GM18519 (cell line): ENCODE data around the gene KRR1.
"Not testable (repeated sequence)": the region's sequence is repeated elsewhere in the genome, so short reads cannot be mapped to it uniquely, and the experiment has no call there.

Experiments used
- ATAC-seq: cut with Tn5 transposase; IDR thresholded peaks from one replicate; pipeline ENCODE4 v1.9.1; 2021; ENCODE audit warnings: mild to moderate bottlenecking, moderate library complexity; ENCODE audit not compliant: unreplicated experiment, low FRiP score

The KRR1 gene

GRCh38 chr12:75479963-75480461, 31.4 kb downstream of the KRR1 start:
- peak; percentile 23 for ATAC-seq

GRCh38 chr12:75478116-75478794, 33.2 kb downstream of the KRR1 start:
- ATAC-seq: no peak

DNA sequence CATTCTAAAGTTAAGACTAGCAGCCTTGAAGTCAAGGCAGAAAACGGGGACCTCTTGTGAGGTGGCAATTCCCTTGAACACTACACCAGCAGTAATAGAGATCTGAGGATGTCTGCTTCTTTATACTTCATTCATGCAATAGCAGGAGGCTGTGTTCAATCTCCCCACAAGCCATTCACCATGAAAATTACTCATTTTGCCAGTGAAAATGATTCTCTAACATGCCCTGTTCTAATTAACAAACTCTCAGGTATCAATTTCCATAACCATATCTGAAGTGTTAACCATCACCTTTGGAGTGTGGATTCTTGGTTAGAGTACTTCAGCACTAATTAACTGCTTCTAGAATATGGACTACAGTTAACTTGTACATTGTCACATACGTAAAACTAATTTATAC, 34.3 kb downstream of the KRR1 start:
- no peak for ATAC-seq

- ATAC-seq: no peak
These were observed 35.3 kb downstream of the KRR1 start for GRCh38 chr12:75476071-75476470.

GRCh38 chr12:75474116-75474515, 37.3 kb downstream of the KRR1 start:
- no peak for ATAC-seq

DNA sequence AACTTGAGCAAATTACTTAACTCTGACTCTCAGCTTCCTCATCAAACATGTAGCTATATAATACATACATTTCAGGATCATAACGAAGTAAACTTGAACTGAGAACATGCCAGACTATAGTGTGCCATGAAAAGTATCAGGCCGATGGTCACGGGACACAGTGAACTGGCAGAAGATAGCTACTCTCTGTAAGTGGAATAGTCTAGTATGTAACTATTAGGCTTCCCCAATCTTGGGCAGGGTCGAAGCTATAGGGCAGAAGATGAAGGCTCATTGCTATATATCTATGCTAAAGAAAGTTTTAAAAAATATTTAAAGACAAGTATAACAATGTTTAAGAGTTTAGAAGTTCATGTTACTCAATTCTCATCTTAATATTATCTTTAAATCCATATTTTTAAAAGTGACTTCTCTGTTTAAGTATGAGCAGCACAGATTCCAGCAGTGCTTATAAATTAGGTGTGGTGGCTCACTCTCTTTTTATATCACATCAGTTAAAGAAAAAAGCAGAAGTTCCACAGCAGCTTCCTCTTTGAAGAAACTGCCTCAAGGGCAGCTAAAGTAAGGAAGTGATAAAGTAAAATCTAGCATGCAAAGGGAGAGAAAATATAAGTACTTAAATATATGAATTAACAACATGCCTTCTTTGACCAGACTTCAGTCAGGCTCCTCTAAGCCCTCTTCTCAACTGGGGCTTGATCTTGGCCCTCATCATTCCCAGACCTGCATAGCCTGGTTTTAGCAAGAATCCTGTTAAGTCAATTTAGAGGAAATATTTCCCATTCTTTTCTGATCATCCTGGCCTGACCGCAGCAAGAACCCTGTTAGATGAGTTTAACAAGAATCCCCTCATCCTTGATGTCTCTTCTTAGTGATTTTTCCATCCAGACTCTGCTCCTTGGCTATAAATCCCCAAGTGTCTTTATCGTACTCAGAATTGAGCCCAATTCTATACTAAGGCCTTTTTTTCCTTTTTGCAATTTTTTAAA, 39.2 kb downstream of the KRR1 start:
- peak; percentile 64 for ATAC-seq

DNA sequence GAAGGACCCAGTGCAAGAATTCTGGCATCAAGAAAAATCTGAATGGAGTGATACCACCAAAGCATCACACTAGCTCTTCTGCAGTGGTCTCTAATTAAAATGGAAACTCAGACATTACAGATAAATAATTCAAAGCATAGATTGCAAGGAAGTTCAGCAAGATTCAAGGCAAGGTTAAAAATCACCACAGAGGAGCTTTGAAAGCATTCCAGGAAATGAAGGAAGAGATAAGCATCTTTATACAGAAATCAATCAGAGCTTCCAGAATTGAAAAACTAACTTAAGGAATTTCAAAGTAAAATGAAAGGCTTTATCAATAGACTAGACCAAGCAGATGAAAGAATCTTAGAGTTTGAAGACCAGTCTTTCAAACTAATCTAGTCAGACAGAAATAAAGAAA, 51.2 kb downstream of the KRR1 start:
- ATAC-seq: no peak

DNA sequence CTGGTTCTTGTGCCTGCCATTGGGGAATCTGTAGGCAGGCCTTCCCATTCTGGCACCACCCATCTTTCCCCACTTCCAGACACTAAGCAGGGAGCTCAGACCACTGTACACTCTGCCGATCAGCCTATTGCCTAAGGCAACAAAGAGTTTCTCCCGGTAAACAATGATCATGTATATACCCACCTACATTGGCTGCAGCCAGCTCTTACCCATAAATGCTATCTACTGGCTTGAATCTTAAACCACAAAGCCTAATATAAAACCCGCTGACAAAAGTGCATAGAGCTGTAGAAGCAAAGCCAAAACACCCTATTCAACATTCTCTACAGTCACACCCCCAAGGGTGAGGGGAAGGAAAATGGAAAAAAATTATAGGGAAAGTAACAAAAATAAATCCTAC, 51.7 kb downstream of the KRR1 start:
- no peak for ATAC-seq

DNA sequence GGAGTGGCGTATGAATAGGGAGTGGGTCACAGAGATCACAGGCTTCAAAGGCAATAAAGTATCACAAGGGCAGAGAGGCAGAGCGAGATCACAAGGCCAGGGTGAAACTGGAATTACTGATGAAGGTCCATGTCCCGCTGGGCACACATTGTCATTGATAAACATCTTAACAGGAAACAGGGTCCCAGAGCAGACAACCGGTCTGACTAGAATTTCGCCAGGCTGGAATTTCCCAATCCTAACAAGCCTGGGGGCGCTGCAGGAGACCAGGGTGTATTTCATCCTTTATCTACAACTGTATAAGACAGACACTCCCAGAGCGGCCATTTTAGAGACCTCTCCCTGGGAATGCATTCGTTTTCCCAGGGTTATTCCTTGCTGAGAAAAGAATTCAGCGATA, 53.5 kb downstream of the KRR1 start:
- not testable (repeated sequence) for ATAC-seq

GRCh38 chr12:75457191-75457590, 54.2 kb downstream of the KRR1 start:
- ATAC-seq: no peak

GRCh38 chr12:75455839-75456238, 55.6 kb downstream of the KRR1 start:
- no peak for ATAC-seq

- no peak for ATAC-seq
These were observed 58.6 kb downstream of the KRR1 start for GRCh38 chr12:75452675-75453330.

- ATAC-seq: no peak
These were observed 63.6 kb downstream of the KRR1 start for GRCh38 chr12:75447691-75448393.

DNA sequence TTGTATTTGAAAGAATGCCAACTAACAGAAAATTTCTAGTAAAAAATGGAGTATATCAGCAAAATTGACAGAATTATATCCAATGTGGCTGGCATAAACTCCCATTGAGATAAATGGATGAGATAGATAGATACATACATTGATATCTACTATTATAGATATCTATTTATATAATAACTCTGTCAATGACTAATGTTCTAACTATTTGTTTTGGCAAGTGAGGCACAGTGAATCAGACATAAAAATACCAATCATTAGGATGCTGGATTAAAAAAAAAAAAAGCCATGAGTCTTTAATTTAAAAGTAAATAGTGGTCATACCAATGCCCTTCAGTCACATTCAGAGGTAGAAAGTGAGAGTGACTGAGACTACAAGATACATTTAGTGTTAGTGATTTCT, 64.6 kb downstream of the KRR1 start:
- no peak for ATAC-seq

GRCh38 chr12:75445137-75445507, 66.3 kb downstream of the KRR1 start:
- ATAC-seq: not testable (repeated sequence)

DNA sequence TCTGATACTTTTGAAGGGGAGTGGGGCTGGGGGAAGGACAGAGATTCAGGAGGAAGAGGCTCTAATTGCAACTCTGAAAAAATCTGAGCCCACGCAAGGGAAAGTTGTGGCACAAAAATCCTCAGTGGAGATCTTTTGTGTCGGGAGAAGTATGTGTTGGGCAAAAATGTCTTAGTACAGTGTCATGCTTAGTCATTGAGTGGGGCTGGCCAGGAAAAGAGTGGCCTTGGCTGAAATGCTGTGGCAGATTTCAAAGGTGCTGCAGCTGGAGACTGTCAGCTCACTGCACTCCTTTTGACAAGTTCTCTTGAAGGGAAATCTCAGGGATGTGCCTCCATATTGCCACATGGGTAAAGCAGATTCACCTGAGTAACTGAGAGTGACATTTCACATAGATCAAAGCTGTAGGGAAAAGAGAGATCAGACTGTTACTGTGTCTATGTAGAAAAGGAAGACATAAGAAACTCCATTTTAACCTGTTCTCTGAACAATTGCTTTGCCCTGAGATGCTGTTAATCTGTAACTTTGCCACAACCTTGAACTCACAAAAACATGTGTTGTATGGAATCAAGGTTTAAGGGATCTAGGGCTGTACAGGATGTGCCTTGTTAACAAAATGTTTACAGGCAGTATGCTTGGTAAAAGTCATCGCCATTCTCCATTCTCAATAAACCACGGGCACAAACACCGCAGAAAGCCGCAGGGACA, 66.8 kb downstream of the KRR1 start:
- no peak for ATAC-seq

- no peak for ATAC-seq
These were observed 67.7 kb downstream of the KRR1 start for GRCh38 chr12:75443709-75444108.

GRCh38 chr12:75442454-75442853, 69.0 kb downstream of the KRR1 start:
- not testable (repeated sequence) for ATAC-seq

GRCh38 chr12:75441687-75442449, 69.5 kb downstream of the KRR1 start:
- ATAC-seq: not testable (repeated sequence)
